Kidney glomerular epithelial cell (primary cell): ENCODE results near the gene TBC1D14.

Experiments used
- DNase-seq: peaks from one replicate; lab custom pipeline; 2025; lab: John Stamatoyannopoulos, UW

TBC1D14 gene

DNA sequence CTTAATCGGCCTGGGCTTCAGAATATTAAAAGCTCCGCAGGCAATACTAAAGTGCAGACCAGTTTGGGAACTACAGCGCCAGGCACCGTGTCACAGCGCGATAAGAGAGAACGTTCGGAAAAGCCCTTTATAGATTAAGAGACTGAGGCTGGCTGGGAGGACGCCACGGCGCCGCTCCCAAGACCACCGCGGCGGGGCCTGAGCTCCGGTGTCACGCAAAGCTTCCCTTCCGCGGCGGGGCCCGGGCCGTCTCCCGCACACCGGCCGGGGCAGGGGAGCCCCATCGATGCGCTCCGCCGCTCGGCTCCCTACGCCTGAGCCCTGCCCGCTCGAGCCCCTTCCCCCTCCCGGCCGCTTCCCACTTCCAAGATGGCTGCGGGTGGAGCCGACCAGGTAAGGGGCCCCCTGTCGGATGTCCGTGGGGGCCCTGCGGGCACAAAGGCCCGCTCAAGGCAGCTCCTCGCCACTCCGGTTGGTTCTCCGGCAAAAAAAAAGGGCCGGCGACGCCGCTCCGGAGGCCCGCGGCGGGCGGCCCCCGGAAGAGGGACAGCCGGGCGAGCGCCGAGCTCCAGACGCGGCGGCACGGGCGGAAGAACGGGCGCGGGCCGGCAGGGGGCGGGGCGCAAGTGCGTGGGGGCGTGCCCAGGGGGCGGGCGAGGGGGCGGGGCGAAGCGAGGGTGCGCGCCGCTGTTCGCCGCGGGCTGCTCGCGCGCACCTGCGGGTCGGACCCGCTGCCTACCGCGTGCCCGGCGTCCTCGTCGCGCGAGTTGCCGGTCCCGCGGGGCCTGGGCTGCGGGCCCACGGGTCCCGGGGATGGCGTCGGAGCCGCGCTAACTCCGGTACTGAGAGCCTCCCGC, at the start of gene TBC1D14:
TBC1D14 (plus strand) TSS at position 714 of the 857 bp plus-strand sequence. CDS start 13,564 bp downstream, outside the sequence.
- DNase-seq = peak; percentile 77

GRCh38 chr4:6868386-6868785, 41.2 kb upstream of the TBC1D14 start:
- no peak for DNase-seq

DNA sequence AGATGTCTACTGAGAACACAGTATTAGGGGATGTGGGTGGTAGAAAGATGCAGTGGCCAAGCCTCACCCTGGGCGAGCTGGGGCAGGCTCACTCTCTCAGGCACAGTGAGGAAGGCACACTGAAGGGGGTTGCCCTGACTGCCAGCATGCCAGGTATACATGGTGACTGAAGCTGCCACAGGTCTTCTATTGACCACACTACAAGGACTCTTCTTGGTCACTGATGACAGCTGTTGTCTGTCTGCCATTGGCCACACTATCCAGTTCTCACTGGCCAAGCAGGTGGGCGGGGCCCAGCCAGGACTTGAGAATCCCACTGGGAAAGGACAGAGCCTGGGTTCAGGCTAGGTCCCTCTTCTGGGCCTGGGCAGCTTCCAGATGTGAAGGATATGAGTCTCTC, 39.7 kb upstream of the TBC1D14 start:
- no peak for DNase-seq

DNA sequence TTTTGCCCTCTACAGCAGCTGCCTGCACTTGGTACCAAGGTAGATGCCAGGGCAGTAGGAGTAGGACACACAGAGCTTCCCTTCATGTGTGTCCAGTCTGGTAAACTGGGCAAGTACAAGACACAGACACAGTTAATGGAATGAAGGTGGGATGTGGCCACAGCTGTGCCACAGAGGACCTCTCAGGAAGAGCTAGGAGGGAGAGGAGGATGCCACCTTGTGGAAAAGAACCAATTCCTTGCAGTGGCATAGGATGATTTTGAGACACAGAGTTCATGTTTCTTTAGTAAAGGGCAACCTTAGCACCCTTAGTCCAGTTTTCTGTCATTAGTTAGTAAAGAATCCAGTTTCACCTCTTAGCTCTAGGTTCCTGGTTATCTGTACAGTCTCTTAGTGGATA, 36.3 kb upstream of the TBC1D14 start:
- DNase-seq = no peak

DNA sequence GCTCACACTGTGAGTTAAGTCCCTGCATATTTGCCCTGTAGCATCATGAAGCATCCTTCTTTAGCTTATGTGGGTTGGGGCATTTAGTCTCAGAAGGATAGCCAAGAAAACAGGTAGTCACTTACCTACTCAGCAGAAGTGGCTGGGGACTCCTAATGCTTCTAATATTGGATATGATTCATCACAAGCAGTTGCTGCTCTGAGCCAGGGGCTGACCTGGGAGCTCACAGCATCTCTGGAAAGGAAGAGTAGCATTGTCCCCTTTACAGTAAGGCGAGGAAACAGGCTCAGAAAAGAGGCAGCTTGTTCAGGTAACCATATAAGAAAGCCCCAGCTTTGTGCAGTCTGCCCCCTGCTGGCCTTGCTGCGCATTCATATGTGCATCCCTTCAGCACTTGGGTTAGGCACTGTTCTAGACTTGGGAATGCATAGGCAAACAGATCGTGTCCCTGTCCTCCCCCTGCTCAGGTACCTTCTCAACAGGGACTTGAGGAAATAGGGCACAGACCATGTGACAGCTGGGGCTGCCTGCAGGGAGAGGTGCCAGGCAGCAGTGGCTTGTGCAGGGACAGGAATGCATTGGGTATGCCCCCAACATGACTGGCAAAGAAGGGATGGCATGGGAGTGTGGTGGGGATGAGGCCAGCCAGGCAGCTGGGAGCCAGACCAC, 35.7 kb upstream of the TBC1D14 start:
- DNase-seq = peak; percentile 33

DNA sequence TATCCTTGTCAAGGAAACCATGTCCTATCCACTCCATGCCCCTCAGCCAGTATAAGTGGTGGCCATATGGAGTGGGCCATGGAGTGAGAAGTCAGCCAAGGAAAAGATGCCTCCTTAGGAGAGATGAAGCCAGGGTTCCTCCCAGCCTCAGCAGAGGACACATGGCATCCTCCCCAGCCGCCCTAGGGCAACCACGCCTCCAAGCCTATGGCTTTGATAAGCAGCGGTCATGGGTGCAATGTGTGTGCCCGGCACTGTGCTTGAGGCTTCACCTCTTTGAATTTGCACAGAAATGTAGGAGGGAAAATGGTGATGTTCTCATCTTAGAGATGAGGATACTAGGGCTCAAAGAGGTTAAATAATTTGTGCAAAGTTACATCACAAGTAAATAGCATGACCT, 34.6 kb upstream of the TBC1D14 start:
- DNase-seq = no peak

DNA sequence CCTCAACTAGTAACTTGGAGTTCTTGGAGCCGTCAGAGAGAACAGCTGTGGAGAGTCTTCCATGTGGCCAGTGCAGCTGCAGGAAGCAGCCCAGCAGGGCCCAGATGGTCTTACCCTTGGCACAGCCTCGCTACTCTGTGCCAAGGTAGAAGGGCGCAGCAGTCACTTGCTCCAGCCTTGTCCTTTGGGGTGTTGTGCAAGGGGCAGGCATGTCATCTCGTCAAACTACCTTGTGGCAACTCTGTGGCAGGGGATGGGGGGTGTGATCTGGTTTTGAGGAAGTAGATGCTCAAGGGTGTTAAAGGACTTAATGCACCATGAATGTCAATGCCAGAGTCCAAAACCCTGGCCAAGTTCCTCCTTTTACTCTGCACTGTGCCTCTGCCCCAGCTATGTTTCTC, 34.2 kb upstream of the TBC1D14 start:
- DNase-seq = no peak

DNA sequence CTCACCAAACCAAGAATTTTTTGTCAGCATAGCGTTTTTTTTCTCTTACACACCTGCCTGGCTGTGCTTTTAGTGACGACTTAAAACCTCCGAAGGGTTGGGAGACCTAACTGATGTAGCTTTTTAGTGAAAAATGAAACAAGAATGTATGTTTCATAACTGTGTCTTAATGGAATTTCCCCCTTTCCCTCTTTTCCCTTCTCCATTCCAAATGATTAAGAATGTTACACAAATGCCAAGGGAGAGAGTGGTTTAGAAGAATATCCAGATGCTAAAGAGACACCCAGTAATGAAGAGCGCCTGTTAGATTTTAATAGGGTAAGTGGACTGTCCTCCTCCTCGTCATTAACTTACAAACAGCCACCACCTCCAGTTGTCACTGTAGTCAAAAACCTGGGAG, 33.2 kb upstream of the TBC1D14 start:
- no peak for DNase-seq

DNA sequence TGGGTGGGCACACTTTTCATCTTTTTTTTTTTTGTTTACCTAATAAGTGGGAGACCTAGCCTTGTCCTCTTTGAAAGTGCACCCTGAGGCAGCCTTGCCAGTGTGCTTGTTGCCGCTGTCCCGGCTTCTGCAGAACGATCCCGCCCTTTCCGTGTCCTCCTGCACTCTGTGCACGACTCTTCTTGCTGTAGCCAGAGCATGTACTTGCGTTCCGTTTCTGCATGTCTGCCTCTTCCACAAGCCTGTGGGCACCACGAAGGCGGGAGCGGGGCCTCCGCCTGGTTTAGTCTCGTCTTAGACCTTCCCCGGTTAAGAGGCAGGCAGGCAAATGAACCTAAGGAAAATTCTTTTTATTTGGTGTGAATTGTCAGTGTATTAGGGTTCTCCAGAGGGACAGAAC, 32.6 kb upstream of the TBC1D14 start:
- DNase-seq = no peak

DNA sequence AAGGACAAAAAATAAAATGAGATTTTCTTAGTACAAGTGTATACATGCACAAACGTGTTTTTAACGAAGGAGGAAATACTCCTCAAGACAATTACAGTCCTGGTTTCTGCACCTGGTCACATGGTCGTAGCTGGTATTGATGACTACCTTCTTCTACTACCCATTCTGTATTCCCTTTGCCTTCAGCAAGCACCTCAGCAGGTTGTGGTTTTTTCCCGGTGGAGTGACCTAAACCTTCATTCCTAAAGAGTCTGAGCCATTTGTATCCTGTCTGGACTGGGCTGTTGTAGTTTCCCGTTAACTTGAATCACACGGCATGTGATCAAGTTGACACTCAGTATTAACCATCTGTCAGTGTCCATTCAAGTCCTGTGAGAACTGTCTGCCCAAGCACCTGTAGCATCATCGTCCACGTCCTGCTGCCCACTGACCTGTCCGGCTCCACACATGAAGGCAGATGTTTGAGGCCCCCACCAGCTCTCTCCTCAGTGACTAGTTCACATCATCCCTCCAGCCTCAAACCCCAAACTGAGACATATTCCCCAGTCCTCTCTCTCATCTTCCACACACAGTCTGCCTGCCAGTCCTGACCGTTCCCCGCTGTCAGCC, 31.1 kb upstream of the TBC1D14 start:
- DNase-seq = no peak

GRCh38 chr4:6880691-6881090, 28.9 kb upstream of the TBC1D14 start:
- DNase-seq = no peak

DNA sequence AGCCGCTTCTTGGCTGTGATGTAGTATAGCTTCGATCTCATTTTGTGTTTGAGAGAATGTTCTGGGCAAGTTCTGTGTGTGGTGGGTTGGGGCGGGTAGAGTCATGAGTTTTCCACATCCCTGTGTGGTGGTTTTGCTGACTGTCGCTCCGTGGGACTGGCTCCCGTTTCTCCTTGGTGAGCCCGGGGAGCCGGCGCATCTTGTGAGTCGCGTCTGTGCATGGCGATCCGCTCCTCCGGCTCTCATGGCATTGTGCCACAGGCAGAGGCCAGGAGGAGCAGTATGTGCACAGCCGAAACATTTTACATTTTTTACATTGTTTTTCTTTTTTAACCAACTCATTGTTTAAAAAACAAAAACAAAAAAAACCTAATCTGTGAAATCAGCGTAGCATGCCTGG, 27.7 kb upstream of the TBC1D14 start:
- DNase-seq = no peak

DNA sequence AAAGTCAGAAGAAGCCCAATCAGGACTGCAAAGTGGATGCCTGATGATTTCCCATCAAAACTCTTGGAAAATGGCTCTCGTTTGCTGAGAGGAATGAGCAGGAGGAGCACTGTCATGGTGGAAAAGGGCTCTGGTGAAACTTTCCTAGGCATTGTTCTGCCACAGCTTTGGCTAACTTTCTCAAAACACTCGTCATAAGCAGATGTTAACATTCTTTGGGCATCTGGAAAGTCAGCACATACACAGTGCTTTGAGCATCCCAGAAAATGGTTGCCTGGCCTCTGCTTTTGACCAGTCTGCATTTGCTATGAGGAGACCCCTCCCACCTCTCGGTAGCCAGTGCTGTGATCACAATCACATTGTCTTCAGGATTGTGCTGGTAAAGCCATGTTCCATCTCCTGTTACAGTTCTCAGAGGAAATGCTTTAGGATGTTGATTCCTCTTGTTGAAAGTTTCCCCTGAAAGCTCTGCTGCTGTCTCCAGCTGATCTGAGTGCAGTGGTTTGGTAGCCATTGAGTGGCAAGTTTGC, 25.2 kb upstream of the TBC1D14 start:
- no peak for DNase-seq

DNA sequence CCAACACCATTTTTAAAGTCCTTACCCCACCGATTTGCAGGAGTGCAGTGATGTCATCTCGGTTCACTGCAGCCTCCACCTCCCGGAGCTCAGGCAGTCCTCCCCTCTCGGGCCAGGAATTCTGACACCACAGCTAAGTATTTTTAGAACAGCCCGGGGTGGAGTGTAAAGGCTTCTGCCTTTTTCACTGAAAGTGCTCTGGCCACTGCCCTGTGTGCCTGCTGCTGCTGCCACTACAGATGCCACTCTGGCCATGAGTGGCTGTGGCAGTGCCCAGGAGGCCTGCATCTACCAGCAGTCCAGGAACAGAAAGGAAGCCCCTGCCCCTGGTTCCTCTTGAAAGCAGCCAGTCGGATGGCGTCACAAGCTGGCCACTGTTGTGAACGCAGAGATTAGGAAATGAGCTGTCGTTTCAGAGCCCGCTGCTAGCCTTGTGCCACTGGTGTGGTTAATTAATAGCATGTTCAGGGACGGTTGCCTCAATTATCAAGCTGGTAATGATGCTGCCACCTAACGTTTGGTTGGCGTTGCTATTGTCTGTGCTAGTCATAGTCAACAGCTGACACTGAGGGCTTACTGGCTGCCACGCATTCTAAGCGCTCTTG, 23.6 kb upstream of the TBC1D14 start:
- DNase-seq = peak; percentile 69

DNA sequence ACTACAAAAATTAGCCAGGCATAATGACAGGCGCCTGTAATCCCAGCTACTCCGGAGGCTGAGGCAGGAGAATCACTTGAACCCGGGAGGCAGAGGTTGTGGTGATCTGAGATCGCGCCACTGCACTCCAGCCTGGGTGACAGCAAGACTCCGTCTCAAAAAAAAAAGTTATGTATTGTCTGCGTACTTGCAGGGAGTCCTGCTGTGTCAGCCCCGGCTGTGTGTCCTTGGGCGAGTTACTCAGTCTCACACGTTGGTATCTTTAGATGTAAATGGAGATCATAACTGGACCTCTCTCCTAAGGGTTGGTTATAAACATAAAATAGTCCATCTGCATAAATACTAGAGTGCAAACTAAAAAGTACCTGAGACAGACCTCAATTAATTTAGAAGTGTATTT, 22.7 kb upstream of the TBC1D14 start:
- no peak for DNase-seq

DNA sequence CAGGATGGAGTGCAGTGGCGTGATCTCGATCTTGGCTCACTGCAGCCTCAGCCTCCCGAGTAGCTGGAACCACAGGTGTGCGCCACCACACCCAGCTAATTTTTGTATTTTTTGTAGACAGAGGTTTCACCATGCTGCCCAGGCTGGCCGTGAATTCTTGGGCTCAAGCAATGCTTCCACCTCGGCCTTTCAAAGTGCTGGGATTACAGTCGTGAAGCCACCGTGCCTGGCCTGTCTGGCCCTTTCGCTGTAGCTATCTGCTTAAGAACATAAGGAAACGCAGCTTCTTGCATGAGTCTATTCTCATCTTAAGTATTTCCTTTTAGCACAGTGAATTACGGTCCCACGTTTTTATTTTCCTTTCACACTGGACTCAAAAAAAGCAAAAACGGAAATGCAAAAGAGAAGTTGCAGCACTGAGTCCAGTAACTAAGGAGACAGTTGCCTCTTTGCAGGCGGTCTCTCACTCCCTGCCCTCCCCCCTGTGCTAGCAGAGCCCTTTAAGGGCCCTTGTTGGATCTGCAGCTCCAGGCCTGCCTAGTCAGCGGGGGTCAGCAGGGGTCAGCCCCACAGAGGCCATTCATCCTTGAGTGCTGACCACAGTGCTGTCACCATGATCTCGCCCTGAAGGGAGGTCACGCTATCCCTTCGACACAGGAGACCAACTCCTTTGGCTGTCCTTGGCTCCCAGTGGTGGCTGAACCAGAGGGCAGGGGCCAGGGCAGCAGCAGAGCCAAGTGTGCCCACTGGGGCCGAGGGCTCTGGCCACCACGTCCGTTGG, 21.8 kb upstream of the TBC1D14 start:
- DNase-seq = no peak

- DNase-seq = no peak
Observed at GRCh38 chr4:6888506-6889071, 21.0 kb upstream of the TBC1D14 start.

DNA sequence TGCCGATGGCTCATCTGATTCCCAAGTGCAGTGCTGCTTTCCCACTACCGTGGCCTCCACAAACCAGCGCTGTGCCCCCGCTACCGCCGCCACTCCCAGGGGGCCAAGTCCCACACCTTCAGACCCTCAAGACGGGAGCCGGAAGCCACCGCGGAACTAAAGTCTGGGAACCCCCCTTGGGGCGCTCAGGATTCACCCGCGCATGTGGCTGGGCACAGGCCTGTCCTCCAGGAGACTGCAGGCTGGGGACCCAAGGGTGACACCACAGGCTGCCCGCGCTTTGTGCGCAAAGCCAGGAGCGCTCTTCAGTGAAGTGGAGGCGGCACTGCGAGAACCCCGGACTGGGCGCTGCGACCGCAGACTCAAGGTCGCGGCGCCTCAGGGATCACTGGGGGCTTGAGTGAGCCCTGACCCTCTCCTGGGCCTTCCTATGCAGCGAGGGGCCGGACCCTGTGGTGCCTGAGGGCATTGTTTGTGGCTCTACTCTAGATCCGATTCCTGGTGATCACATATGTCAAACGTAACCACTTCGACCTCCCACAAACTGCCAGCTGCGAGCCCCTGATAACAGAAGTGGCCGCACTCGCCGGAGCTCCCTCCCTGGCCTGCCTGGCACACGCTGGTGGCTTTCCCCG, 20.4 kb upstream of the TBC1D14 start:
- DNase-seq = no peak

- no peak for DNase-seq
Observed at GRCh38 chr4:6889736-6890324, 19.8 kb upstream of the TBC1D14 start.

DNA sequence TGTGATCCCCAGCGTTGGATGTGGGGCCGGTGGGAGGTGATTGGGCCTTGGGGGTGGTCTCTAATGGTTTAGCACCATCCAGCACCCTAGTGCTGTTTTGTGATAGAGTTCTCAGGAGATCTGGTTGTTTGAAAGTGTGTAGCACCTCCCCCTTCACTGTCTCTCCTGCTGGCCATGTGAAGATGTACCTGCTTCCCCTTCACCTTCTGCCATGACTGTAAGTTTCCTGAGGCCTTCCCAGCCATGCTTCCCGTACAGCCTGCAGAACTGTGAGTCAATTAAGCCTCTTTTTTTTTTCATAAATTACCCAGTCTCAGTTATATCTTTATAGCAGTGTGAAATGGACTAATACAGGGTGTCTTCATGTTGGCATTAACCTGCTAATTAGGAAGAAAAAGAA, 19.3 kb upstream of the TBC1D14 start:
- DNase-seq = no peak
